Thoracic aorta (tissue), 2 donors: ENCODE measurements around the gene SLC5A4. TPM values are rescaled to one million over a fixed set of nuclear protein-coding genes. Genes with fewer than 3 reads are reported as not detected.

Experiments
- ATAC-seq: fragments of 150-250 bp; one replicate; pipeline ENCODE4 v1.8.0; 2017; ENCODE audit warnings: low read depth; ENCODE audit not compliant: insufficient number of reproducible peaks, low FRiP score
- DNase-seq: peaks from one replicate; pipeline ENCODE4 v3.0.0-alpha.2; 2020; ENCODE audit warnings: low spot score
- H3K27ac ChIP-seq, 2 donors: fragments of 200-600 bp; sonication (generic); 1 replicate in 1 of 2; 2 replicates in 1 of 2; pipeline ENCODE4 v1.5.1; 2016; ENCODE audit warnings: mild to moderate bottlenecking in 2 of 2, moderate library complexity in 2 of 2
- H3K27me3 ChIP-seq: fragments of 200-600 bp; sonication (generic); replicated peaks from 2 replicates; pipeline ENCODE4 v1.6.0; 2016; ENCODE audit warnings: mild to moderate bottlenecking; ENCODE audit not compliant: insufficient read depth
- H3K36me3 ChIP-seq: fragments of 200-600 bp; sonication (generic); one replicate; pipeline ENCODE4 v1.5.1; 2016
- H3K4me1 ChIP-seq, 2 donors: fragments of 200-600 bp; sonication (generic); 1 replicate in 1 of 2; 2 replicates in 1 of 2; pipeline versions ENCODE4 v1.5.1 to v1.6.0; 2016; ENCODE audit warnings: low read depth in 2 of 2, mild to moderate bottlenecking in 1 of 2; ENCODE audit not compliant: control insufficient read depth in 1 of 2
- H3K4me3 ChIP-seq: fragments of 200-600 bp; sonication (generic); 2 replicates; pipeline ENCODE4 v1.5.1; 2016; ENCODE audit warnings: mild to moderate bottlenecking
- H3K9me3 ChIP-seq: fragments of 200-600 bp; sonication (generic); 2 replicates; pipeline ENCODE4 v1.5.1; 2016
- total RNA-seq, 2 donors: library from RNA; depleted of rRNA; stranded (reverse); fragments of >200 nt; gene quantifications; one replicate each; pipeline versions ENCODE4 v1.1.0 to v1.2.3, GENCODE V29; 2016
- TF ChIP-seq, protein P1 (sequence below): fragments of 200-600 bp; sonication (generic); IDR thresholded peaks from one replicate; pipeline ENCODE4 v1.5.1; 2019; ENCODE audit warnings: antibody characterized with exemption

Gene SLC5A4
- total RNA-seq, 2 donors from 2014 or later: 0.49 to 1.2 TPM

DNA sequence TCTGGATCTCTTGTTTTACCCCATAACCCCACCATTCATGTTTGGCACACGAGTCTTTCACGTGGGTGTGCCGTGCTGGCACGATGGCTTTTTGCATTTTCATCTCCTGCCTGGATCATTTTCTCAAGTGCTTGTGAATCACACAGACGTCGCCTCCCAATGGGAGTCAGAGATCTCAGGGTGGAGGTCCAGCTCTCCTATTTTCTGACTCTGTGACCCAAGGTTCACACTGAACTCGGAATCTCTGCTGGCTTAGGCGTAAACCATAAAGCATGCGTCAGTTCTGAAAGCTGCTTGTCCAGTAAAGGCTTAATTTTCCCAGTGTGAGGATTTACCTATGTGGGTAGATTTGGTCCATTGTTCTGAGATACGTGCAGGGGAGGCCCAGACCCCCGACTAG lies 80.0 kb downstream of the SLC5A4 start:
- ATAC-seq (no peak), DNase-seq (no peak)
- Histone ChIP-seq H3K36me3 (no peaks in the 10 kb centered on the region), H3K4me3 (no peak overlapping the region), H3K27ac (no peak overlapping the region), H3K27me3 (no peaks in the 10 kb centered on the region), H3K9me3 (no peaks in the 10 kb centered on the region), H3K4me1 (no peaks in the 10 kb centered on the region)
- TF ChIP-seq, protein P1, sequence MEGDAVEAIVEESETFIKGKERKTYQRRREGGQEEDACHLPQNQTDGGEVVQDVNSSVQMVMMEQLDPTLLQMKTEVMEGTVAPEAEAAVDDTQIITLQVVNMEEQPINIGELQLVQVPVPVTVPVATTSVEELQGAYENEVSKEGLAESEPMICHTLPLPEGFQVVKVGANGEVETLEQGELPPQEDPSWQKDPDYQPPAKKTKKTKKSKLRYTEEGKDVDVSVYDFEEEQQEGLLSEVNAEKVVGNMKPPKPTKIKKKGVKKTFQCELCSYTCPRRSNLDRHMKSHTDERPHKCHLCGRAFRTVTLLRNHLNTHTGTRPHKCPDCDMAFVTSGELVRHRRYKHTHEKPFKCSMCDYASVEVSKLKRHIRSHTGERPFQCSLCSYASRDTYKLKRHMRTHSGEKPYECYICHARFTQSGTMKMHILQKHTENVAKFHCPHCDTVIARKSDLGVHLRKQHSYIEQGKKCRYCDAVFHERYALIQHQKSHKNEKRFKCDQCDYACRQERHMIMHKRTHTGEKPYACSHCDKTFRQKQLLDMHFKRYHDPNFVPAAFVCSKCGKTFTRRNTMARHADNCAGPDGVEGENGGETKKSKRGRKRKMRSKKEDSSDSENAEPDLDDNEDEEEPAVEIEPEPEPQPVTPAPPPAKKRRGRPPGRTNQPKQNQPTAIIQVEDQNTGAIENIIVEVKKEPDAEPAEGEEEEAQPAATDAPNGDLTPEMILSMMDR: no peak

Other genes with a start within 250 kb of the SLC5A4 start
- gene SLC5A1, start 212.1 kb downstream of the SLC5A4 start, total RNA-seq: not detected
- not detected for gene C22orf42, start 96.0 kb downstream of the SLC5A4 start, total RNA-seq
- gene RFPL2, start 50.3 kb downstream of the SLC5A4 start, total RNA-seq: not detected
- not detected for gene RFPL3, start 102.5 kb upstream of the SLC5A4 start, total RNA-seq
- gene RTCB, start 156.9 kb upstream of the SLC5A4 start, total RNA-seq: 10 to 100 TPM; 55.4 to 99.5 TPM
- gene BPIFC, start 209.1 kb upstream of the SLC5A4 start, total RNA-seq: not detected
- gene FBXO7, start 219.5 kb upstream of the SLC5A4 start, total RNA-seq: 10 to 100 TPM; 75.7 to 81.3 TPM